Urothelium cell line (cell line): ENCODE measurements around the gene HLTF.

Experiments used
- DNase-seq: peaks from one replicate; pipeline ENCODE4 v3.0.0; 2011; ENCODE audit warnings: low spot score, mixed read lengths
- FAIRE-seq: peaks from 2 replicates; lab custom pipeline; 2011; peaks lifted over from hg19 to GRCh38; lab: Jason Lieb, UNC

The HLTF gene

GRCh38 chr3:149018247-149018646, 68.1 kb downstream of the HLTF start:
- FAIRE-seq (no peak), DNase-seq (no peak)

GRCh38 chr3:149016669-149017541, 69.4 kb downstream of the HLTF start:
- FAIRE-seq: no peak
- DNase-seq: peak; percentile 50

GRCh38 chr3:149016242-149016641, 70.1 kb downstream of the HLTF start:
- no peak for FAIRE-seq

GRCh38 chr3:149015393-149015792, 70.9 kb downstream of the HLTF start:
- no peak for FAIRE-seq
- no peak for DNase-seq

More at GRCh38 chr3:149016242-149016641, 70.1 kb downstream of the HLTF start:
- no peak for DNase-seq

- FAIRE-seq: no peak
- DNase-seq: no peak
Measured at GRCh38 chr3:149013726-149014125, 72.6 kb downstream of the HLTF start.

- DNase-seq: no peak
- no peak for FAIRE-seq
Measured at GRCh38 chr3:149011676-149012075, 74.7 kb downstream of the HLTF start.

- no peak for FAIRE-seq
- DNase-seq: no peak
Measured at GRCh38 chr3:149010966-149011365, 75.4 kb downstream of the HLTF start.

- FAIRE-seq: no peak
- DNase-seq: no peak
Measured at GRCh38 chr3:149010504-149010951, 75.8 kb downstream of the HLTF start.

GRCh38 chr3:149009732-149010131, 76.6 kb downstream of the HLTF start:
- no peak for FAIRE-seq
- DNase-seq: no peak

GRCh38 chr3:149007567-149008257, 78.6 kb downstream of the HLTF start:
- FAIRE-seq (no peak), DNase-seq (no peak)

GRCh38 chr3:149005416-149005815, 80.9 kb downstream of the HLTF start:
- DNase-seq (no peak), FAIRE-seq (no peak)

- FAIRE-seq (no peak), DNase-seq (no peak)
Measured at GRCh38 chr3:149004622-149005021, 81.7 kb downstream of the HLTF start.

- no peak for DNase-seq
- FAIRE-seq: no peak
Measured at GRCh38 chr3:149003653-149004305, 82.6 kb downstream of the HLTF start.

GRCh38 chr3:149001727-149002126, 84.6 kb downstream of the HLTF start:
- FAIRE-seq (no peak), DNase-seq (no peak)

- FAIRE-seq (no peak), DNase-seq (no peak)
Measured at GRCh38 chr3:149000206-149000745, 86.1 kb downstream of the HLTF start.

GRCh38 chr3:148999806-149000205, 86.5 kb downstream of the HLTF start:
- DNase-seq: no peak
- no peak for FAIRE-seq

- DNase-seq: no peak
- FAIRE-seq: no peak
Measured at GRCh38 chr3:148998715-148999423, 87.5 kb downstream of the HLTF start.

GRCh38 chr3:148998297-148998696, 88.0 kb downstream of the HLTF start:
- DNase-seq: no peak
- FAIRE-seq: no peak

GRCh38 chr3:148997623-148998022, 88.7 kb downstream of the HLTF start:
- no peak for DNase-seq
- FAIRE-seq: no peak

GRCh38 chr3:148992635-148993255, 93.6 kb downstream of the HLTF start:
- no peak for DNase-seq
- FAIRE-seq: no peak
